Left ventricle myocardium inferior (tissue), 1 donor: ENCODE measurements around the gene OR6B1. TPM values are rescaled to one million over a fixed set of nuclear protein-coding genes. Genes with fewer than 3 reads are reported as not detected.

ENCODE experiments used
- DNase-seq: peaks from one replicate; pipeline ENCODE4 v3.0.0-alpha.2; 2020
- H3K27ac ChIP-seq: fragments of 200-600 bp; replicated peaks from 2 replicates; pipeline ENCODE4 v1.8.0; 2021
- H3K27me3 ChIP-seq: fragments of 200-600 bp; 2 replicates; pipeline ENCODE4 v1.8.0; 2021; ENCODE audit warnings: low read depth
- H3K36me3 ChIP-seq: fragments of 200-600 bp; 2 replicates; pipeline ENCODE4 v1.8.0; 2021
- H3K4me1 ChIP-seq: fragments of 200-600 bp; 2 replicates; pipeline ENCODE4 v1.8.0; 2021
- H3K4me3 ChIP-seq: fragments of 200-600 bp; 2 replicates; pipeline ENCODE4 v1.8.0; 2021; ENCODE audit warnings: mild to moderate bottlenecking, moderate library complexity
- H3K9me3 ChIP-seq: fragments of 200-600 bp; replicated peaks from 2 replicates; pipeline ENCODE4 v1.8.0; 2021
- intact Hi-C: fragments of 100-400 bp; cut with micrococcal nuclease; formaldehyde crosslinking; loops from one replicate; pipeline ENCODE4 v1.11.0; 2022
- total RNA-seq: library from RNA; stranded (reverse); fragmentation: NEBNext Ultra II Directional; extraction: Animal tissue kit (Norgen Biotek cat#: 25700); gene quantifications from one replicate; pipeline ENCODE4 v1.2.1, GENCODE V29; 2021
- TF ChIP-seq, protein P1 (sequence below): fragments of 200-600 bp; IDR thresholded peaks from 2 replicates; pipeline ENCODE4 v1.8.0; 2021; ENCODE audit warnings: antibody characterized with exemption, mild to moderate bottlenecking, borderline replicate concordance
- donor health status: DM: no; HTN: yes; CAD: no; lungs with severe emphysema.

OR6B1 gene
- total RNA-seq, 1 donor from 2014 or later = not detected

DNA sequence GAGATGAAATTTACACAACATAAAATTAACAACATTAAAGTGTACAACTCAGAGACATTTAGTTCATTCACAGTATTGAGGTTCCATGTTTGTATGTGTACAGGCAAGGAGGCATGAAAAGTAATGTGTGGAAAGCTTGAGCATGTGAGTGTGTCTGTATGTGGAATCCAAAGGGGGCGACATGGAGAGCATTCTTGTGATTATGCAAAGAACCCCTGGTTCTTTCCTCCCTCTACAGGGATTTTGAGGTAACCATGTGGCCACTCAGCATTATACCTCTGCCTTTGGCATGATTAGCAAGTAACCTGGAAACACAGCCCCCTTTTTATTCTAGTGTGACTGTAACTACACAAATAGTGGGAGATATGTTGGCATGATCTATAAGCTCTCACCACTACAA lies 24.5 kb upstream of the OR6B1 start:
- Histone ChIP-seq H3K4me1 (no peaks in the 10 kb centered on the region), H3K9me3 (peaks cover 11% of the 10 kb centered on the region), H3K4me3 (no peak overlapping the region), H3K36me3 (no peaks in the 10 kb centered on the region), H3K27ac (no peak overlapping the region), H3K27me3 (no peaks in the 10 kb centered on the region)
- TF ChIP-seq, protein P1, sequence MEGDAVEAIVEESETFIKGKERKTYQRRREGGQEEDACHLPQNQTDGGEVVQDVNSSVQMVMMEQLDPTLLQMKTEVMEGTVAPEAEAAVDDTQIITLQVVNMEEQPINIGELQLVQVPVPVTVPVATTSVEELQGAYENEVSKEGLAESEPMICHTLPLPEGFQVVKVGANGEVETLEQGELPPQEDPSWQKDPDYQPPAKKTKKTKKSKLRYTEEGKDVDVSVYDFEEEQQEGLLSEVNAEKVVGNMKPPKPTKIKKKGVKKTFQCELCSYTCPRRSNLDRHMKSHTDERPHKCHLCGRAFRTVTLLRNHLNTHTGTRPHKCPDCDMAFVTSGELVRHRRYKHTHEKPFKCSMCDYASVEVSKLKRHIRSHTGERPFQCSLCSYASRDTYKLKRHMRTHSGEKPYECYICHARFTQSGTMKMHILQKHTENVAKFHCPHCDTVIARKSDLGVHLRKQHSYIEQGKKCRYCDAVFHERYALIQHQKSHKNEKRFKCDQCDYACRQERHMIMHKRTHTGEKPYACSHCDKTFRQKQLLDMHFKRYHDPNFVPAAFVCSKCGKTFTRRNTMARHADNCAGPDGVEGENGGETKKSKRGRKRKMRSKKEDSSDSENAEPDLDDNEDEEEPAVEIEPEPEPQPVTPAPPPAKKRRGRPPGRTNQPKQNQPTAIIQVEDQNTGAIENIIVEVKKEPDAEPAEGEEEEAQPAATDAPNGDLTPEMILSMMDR = no peak
- DNase-seq = no peak
- intact Hi-C loops = no loop called here

DNA sequence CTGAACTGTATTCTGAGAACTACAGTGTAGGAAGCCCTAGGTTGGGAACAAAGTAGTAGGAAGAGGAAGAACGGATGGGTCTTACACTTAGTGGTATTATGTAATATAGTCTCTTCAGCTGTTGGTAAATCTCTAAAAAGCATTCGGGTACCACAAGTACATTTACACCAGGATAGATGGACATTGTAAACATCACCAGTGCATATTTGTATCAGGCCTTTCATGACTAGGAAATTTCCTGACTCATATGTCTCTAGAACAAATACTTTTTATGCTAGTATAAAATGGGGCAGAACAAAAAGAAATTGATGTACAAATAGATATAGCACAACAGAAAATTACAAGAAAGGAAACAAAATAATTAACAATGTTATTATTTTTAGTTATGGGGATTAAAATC lies 21.5 kb upstream of the OR6B1 start:
- no peak overlapping the region for H3K27ac ChIP-seq
- TF ChIP-seq, protein P1 = no peak
- no peaks in the 10 kb centered on the region for H3K9me3 ChIP-seq
- H3K4me1 ChIP-seq = no peaks in the 10 kb centered on the region
- intact Hi-C loops = no loop called here
- no peaks in the 10 kb centered on the region for H3K27me3 ChIP-seq
- no peaks in the 10 kb centered on the region for H3K36me3 ChIP-seq
- no peak for DNase-seq
- no peak overlapping the region for H3K4me3 ChIP-seq

DNA sequence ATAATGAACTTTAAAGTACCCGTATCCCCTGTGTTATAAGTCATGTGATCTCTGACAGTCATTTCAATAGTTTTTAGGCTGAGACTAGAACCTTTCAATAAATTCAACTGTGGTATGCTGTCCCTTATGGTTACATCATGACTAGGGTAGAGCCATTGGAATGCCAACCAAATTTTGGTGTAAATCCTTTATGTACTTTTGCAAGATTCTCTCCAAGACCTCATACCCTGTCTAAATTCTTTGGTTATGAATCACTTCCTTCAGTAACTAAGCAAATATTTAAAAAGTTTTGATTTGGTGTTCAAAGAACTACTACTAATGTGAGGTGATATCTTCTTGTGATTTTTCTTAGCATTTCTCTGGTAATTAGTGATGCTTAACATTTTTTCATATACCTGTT lies 20.8 kb upstream of the OR6B1 start:
- TF ChIP-seq, protein P1 = no peak
- Histone ChIP-seq H3K9me3 (no peaks in the 10 kb centered on the region), H3K36me3 (no peaks in the 10 kb centered on the region), H3K4me3 (no peak overlapping the region), H3K27me3 (no peaks in the 10 kb centered on the region), H3K4me1 (no peaks in the 10 kb centered on the region), H3K27ac (no peak overlapping the region)
- DNase-seq = no peak
- intact Hi-C loops = no loop called here

GRCh38 chr7:143979998-143980397 lies 20.1 kb upstream of the OR6B1 start:
- no peaks in the 10 kb centered on the region for H3K4me1 ChIP-seq
- intact Hi-C loops = no loop called here
- H3K9me3 ChIP-seq = no peaks in the 10 kb centered on the region
- H3K27me3 ChIP-seq = no peaks in the 10 kb centered on the region
- H3K27ac ChIP-seq = no peak overlapping the region
- DNase-seq = no peak
- H3K36me3 ChIP-seq = no peaks in the 10 kb centered on the region
- TF ChIP-seq, protein P1 = no peak
- no peak overlapping the region for H3K4me3 ChIP-seq

GRCh38 chr7:143980746-143981510 lies 19.2 kb upstream of the OR6B1 start:
- Histone ChIP-seq H3K9me3 (no peaks in the 10 kb centered on the region), H3K36me3 (no peaks in the 10 kb centered on the region), H3K4me3 (no peak overlapping the region), H3K27me3 (no peaks in the 10 kb centered on the region), H3K27ac (no peak overlapping the region), H3K4me1 (no peaks in the 10 kb centered on the region)
- no peak for DNase-seq
- TF ChIP-seq, protein P1 = no peak
- intact Hi-C loops = no loop called here
